ENCODE measurements around the gene PCDHGB7. TPM values are rescaled to one million over a fixed set of nuclear protein-coding genes. Genes with fewer than 3 reads are reported as not detected.
"Not testable (repeated sequence)": the region's sequence is repeated elsewhere in the genome, so short reads cannot be mapped to it uniquely, and the experiment has no call there.

PCDHGB7 gene
- total RNA-seq, 1 donor, result 11.2 TPM

GRCh38 chr5:141412854-141413539 is 4.5 kb upstream of the PCDHGB7 start, which contains the start of gene PCDHGA10:
Gene PCDHGA10 (plus strand): TSS chr5:141412987. CDS start chr5:141413176, 189 bp downstream.
- TF ChIP-seq CTCF (IDR thresholded peaks at IDR 0.05; ENCODE audit: insufficient read depth, low read depth, low read length), result peak; percentile 86
- peak; percentile 83 for DNase-seq (ENCODE audit: low read depth)
- H3K4me3 ChIP-seq (ENCODE audit: low read depth, low read length), result peak within 1 kb of the TSS; percentile 70

- no peak for TF ChIP-seq CTCF (IDR thresholded peaks at IDR 0.05; ENCODE audit: insufficient read depth, low read depth, low read length)
- peak overlapping the region; percentile 70 for H3K4me3 ChIP-seq (ENCODE audit: low read depth, low read length)
- DNase-seq (ENCODE audit: low read depth), result no peak
Measured at GRCh38 chr5:141413540-141414069, 3.9 kb upstream of the PCDHGB7 start.

GRCh38 chr5:141414548-141415274 is 2.8 kb upstream of the PCDHGB7 start:
- H3K4me3 ChIP-seq (ENCODE audit: low read depth, low read length); DNase-seq (ENCODE audit: low read depth): not testable (repeated sequence)

GRCh38 chr5:141415275-141415618 is 2.2 kb upstream of the PCDHGB7 start:
- H3K4me3 ChIP-seq (ENCODE audit: low read depth, low read length); DNase-seq (ENCODE audit: low read depth): not testable (repeated sequence)

- DNase-seq (ENCODE audit: low read depth), result no peak
- no peak overlapping the region for H3K4me3 ChIP-seq (ENCODE audit: low read depth, low read length)
- TF ChIP-seq CTCF (IDR thresholded peaks at IDR 0.05; ENCODE audit: insufficient read depth, low read depth, low read length), result no peak
Measured at GRCh38 chr5:141419074-141419880, 1.8 kb downstream of the PCDHGB7 start.

- TF ChIP-seq CTCF (IDR thresholded peaks at IDR 0.05; ENCODE audit: insufficient read depth, low read depth, low read length), result peak; percentile 70
- DNase-seq (ENCODE audit: low read depth), result peak; percentile 71
Measured at GRCh38 chr5:141420855-141421488, 3.5 kb downstream of the PCDHGB7 start, which contains the start of gene PCDHGA11. Gene PCDHGA11 (plus strand): TSS chr5:141421051. CDS start chr5:141421228, 177 bp downstream.

GRCh38 chr5:141421489-141421855 is 4.0 kb downstream of the PCDHGB7 start:
- H3K4me3 ChIP-seq (ENCODE audit: low read depth, low read length), result peak overlapping the region; percentile 68
- TF ChIP-seq CTCF (IDR thresholded peaks at IDR 0.05; ENCODE audit: insufficient read depth, low read depth, low read length), result no peak
- peak; percentile 8 for DNase-seq (ENCODE audit: low read depth)

More at GRCh38 chr5:141420855-141421488, 3.5 kb downstream of the PCDHGB7 start, which contains the start of gene PCDHGA11:
- peak within 1 kb of the TSS; percentile 68 for H3K4me3 ChIP-seq (ENCODE audit: low read depth, low read length)
